ENCODE measurements around the gene ESRRA. TPM values are rescaled to one million over a fixed set of nuclear protein-coding genes. Genes with fewer than 3 reads are reported as not detected.

The ESRRA gene
- total and polyA plus RNA-seq, 8 donors: 45.5 to 685 (median 87.0) TPM

- intact Hi-C loops (cut with DNase I; ENCODE audit: low total_unique reads): no loop called here
- H3K4me3 ChIP-seq: no peak overlapping the region
- DNase-seq: no peak
- H3K9me3 ChIP-seq: no peaks in the 10 kb centered on the region
- no peaks in the 10 kb centered on the region for H3K27me3 ChIP-seq
- TF ChIP-seq POLR2A (IDR thresholded peaks at IDR 0.05): no peak
- TF ChIP-seq POLR2AphosphoS5 (IDR thresholded peaks at IDR 0.05): no peak
- TF ChIP-seq EP300 (IDR thresholded peaks at IDR 0.05): no peak
- TF ChIP-seq CTCF (IDR thresholded peaks at IDR 0.05): no peak
- peaks cover 55 to 88% (median 86%) of the 10 kb centered on the region in 4 donors for H3K36me3 ChIP-seq
- peaks cover 6 to 14% (median 14%) of the 10 kb centered on the region in 4 donors for H3K4me1 ChIP-seq
- no peak overlapping the region for H3K27ac ChIP-seq
- 65 to 86% (median 84%) methylated on average over 11 to 29 of the region's 29 CpGs for WGBS, 5 donors
Measured at GRCh38 chr11:64263021-64263946, 42.0 kb upstream of the ESRRA start.

- H3K4me3 ChIP-seq: no peak overlapping the region
- 88 to 94% (median 92%) methylated on average over 2 to 8 of the region's 8 CpGs for WGBS, 5 donors
- peaks cover 48 to 82% (median 80%) of the 10 kb centered on the region in 4 donors for H3K36me3 ChIP-seq
- H3K27ac ChIP-seq: no peak overlapping the region
- H3K9me3 ChIP-seq: no peaks in the 10 kb centered on the region
- H3K4me1 ChIP-seq: peaks cover 13 to 21% (median 20%) of the 10 kb centered on the region in 4 donors
- intact Hi-C loops (cut with DNase I; ENCODE audit: low total_unique reads): no loop called here
- H3K27me3 ChIP-seq: no peaks in the 10 kb centered on the region
- no peak for TF ChIP-seq CTCF (IDR thresholded peaks at IDR 0.05)
- no peak for TF ChIP-seq POLR2A (IDR thresholded peaks at IDR 0.05)
- TF ChIP-seq POLR2AphosphoS5 (IDR thresholded peaks at IDR 0.05): no peak
- TF ChIP-seq EP300 (IDR thresholded peaks at IDR 0.05): no peak
- no peak for DNase-seq
Measured at GRCh38 chr11:64263947-64264317, 41.4 kb upstream of the ESRRA start.

GRCh38 chr11:64264371-64264852 is 40.9 kb upstream of the ESRRA start:
- 85 to 91% (median 90%) methylated on average over 10 of the region's 10 CpGs for WGBS, 5 donors

More at GRCh38 chr11:64264371-64264852, 40.9 kb upstream of the ESRRA start:
- no peak for DNase-seq
- H3K9me3 ChIP-seq: no peaks in the 10 kb centered on the region
- H3K27me3 ChIP-seq: no peaks in the 10 kb centered on the region
- no peak overlapping the region for H3K27ac ChIP-seq
- peaks cover 15 to 25% (median 24%) of the 10 kb centered on the region in 4 donors for H3K4me1 ChIP-seq
- H3K4me3 ChIP-seq: no peak overlapping the region
- peaks cover 44 to 77% (median 75%) of the 10 kb centered on the region in 4 donors for H3K36me3 ChIP-seq
- TF ChIP-seq EP300 (IDR thresholded peaks at IDR 0.05): no peak
- no peak for TF ChIP-seq POLR2AphosphoS5 (IDR thresholded peaks at IDR 0.05)
- TF ChIP-seq CTCF (IDR thresholded peaks at IDR 0.05): no peak
- TF ChIP-seq POLR2A (IDR thresholded peaks at IDR 0.05): no peak
- intact Hi-C loops (cut with DNase I; ENCODE audit: low total_unique reads): no loop called here

All from stomach (tissue), 9 donors.